HepG2 (cell line): Measurements from ENCODE around the gene KHK. TPM values are rescaled to one million over a fixed set of nuclear protein-coding genes. Genes with fewer than 3 reads are reported as not detected.

Source experiments
- CTCF ChIP-seq: sonication (generic); formaldehyde crosslinking; IDR thresholded peaks from 2 replicates; pipeline ENCODE4 v1.5.0; 2020; ENCODE audit warnings: mild to moderate bottlenecking, missing genetic modification reagents, moderate library complexity
- DZIP1 ChIP-seq: sonication (generic); formaldehyde crosslinking; IDR thresholded peaks from 2 replicates; pipeline ENCODE4 v1.5.0; 2020; ENCODE audit warnings: mild to moderate bottlenecking, missing genetic modification reagents
- FOXC1 ChIP-seq: sonication (generic); formaldehyde crosslinking; IDR thresholded peaks from 2 replicates; pipeline ENCODE4 v1.8.0; 2022; ENCODE audit warnings: mild to moderate bottlenecking, missing genetic modification reagents, borderline replicate concordance
- FOXP1 ChIP-seq, 2 experiments: fragments of 450-650 bp in 1 of 2; IDR thresholded peaks; 2 replicates each; pipeline ENCODE4 v1.6.1; 2017 to 2018; ENCODE audit warnings: antibody characterized with exemption in 1 of 2
- GMEB2 ChIP-seq: IDR thresholded peaks from 2 replicates; pipeline ENCODE4 v1.6.1; 2016; ENCODE audit warnings: missing biosample characterization, missing genetic modification reagents, low read depth
- GZF1 ChIP-seq: sonication (generic); formaldehyde crosslinking; IDR thresholded peaks from 2 replicates; pipeline ENCODE4 v1.5.1; 2020; ENCODE audit warnings: mild to moderate bottlenecking, missing genetic modification reagents
- KAT7 ChIP-seq: IDR thresholded peaks from 2 replicates; pipeline ENCODE4 v1.6.1; 2018; ENCODE audit warnings: borderline replicate concordance, missing compliant biosample characterization
- MLX ChIP-seq: IDR thresholded peaks from 2 replicates; pipeline ENCODE4 v1.6.1; 2016
- MXI1 ChIP-seq: IDR thresholded peaks from 3 replicates; pipeline ENCODE4 v1.6.1; 2012; ENCODE audit warnings: low read depth, low read length, inconsistent platforms, borderline replicate concordance
- NFKB2 ChIP-seq: sonication (generic); formaldehyde crosslinking; IDR thresholded peaks from 2 replicates; pipeline ENCODE4 v1.4.0; 2020; ENCODE audit warnings: missing genetic modification reagents, borderline replicate concordance
- SMYD3 ChIP-seq: sonication (generic); formaldehyde crosslinking; IDR thresholded peaks from 2 replicates; pipeline ENCODE4 v1.8.1; 2023; ENCODE audit warnings: mild to moderate bottlenecking, missing genetic modification reagents
- SOX5 ChIP-seq: IDR thresholded peaks from 2 replicates; pipeline ENCODE4 v1.6.1; 2016; ENCODE audit warnings: borderline replicate concordance
- THAP9 ChIP-seq: sonication (generic); formaldehyde crosslinking; IDR thresholded peaks from 2 replicates; pipeline ENCODE4; 2020; ENCODE audit warnings: missing genetic modification reagents, mild to moderate bottlenecking, borderline replicate concordance
- ZNF30 ChIP-seq: sonication (generic); formaldehyde crosslinking; IDR thresholded peaks from 2 replicates; pipeline ENCODE4 v1.5.0; 2020; ENCODE audit warnings: mild to moderate bottlenecking, missing genetic modification reagents
- ZNF33A ChIP-seq: sonication (generic); formaldehyde crosslinking; IDR thresholded peaks from 2 replicates; pipeline ENCODE4 v1.5.1; 2020; ENCODE audit warnings: missing genetic modification reagents, mild to moderate bottlenecking, moderate library complexity, borderline replicate concordance
- ZNF33B ChIP-seq: sonication (generic); formaldehyde crosslinking; IDR thresholded peaks from 2 replicates; pipeline ENCODE4 v1.5.1; 2020; ENCODE audit warnings: mild to moderate bottlenecking, missing genetic modification reagents
- ZNF660 ChIP-seq: sonication (generic); formaldehyde crosslinking; IDR thresholded peaks from 2 replicates; pipeline ENCODE4 v1.5.1; 2020; ENCODE audit warnings: mild to moderate bottlenecking, low read depth, missing genetic modification reagents, borderline replicate concordance
- ZNF75D ChIP-seq: sonication (generic); formaldehyde crosslinking; IDR thresholded peaks from 2 replicates; pipeline ENCODE4 v1.8.1; 2023; ENCODE audit warnings: missing genetic modification reagents, mild to moderate bottlenecking, borderline replicate concordance
- ZSCAN29 ChIP-seq: sonication (generic); formaldehyde crosslinking; conservative IDR thresholded peaks from 2 replicates; pipeline ENCODE4 v1.4.0; 2020; ENCODE audit warnings: mild to moderate bottlenecking, missing genetic modification reagents
- polyA plus RNA-seq, 8 experiments: library from polyadenylated mRNA; depleted of rRNA in 3 of 8; stranded (reverse) in 7 of 8; unstranded in 1 of 8; fragments of >200 nt; fragmentation: Illumina TruSeq in 4 of 8; extraction: Trizol in 4 of 8; gene quantifications; 2 replicates each; pipeline versions ENCODE4 v1.2.1 to v1.2.3, GENCODE V29; 2011 to 2016; ENCODE audit warnings: low read depth in 4 of 8, missing spikeins in 1 of 8, mixed read lengths in 1 of 8; ENCODE audit not compliant: insufficient read depth in 1 of 8
- total RNA-seq, 5 experiments: library from RNA; depleted of rRNA; stranded (reverse); fragments of >200 nt; fragmentation: Illumina TruSeq; extraction: Trizol; gene quantifications; 2 replicates each; pipeline ENCODE4 v1.2.3, GENCODE V29; 2016; ENCODE audit warnings: low read depth in 1 of 5

The KHK gene
- total and polyA plus RNA-seq, 2 of the 13 experiments (the other 11 are each of a cell fraction or from before 2014, with no cell fraction given), result 40.9 to 99.2 TPM

- no peak for TF ChIP-seq DZIP1 (CRISPR knock-in tag)
- no peak for TF ChIP-seq GZF1 (CRISPR knock-in tag)
- TF ChIP-seq THAP9 (CRISPR knock-in tag), result no peak
- TF ChIP-seq MLX (CRISPR knock-in tag), result no peak
- no peak for TF ChIP-seq ZNF75D (CRISPR knock-in tag)
- no peak for TF ChIP-seq FOXP1 (IDR thresholded peaks at IDR 0.05)
- TF ChIP-seq FOXP1 (CRISPR knock-in tag; IDR thresholded peaks at IDR 0.05), result no peak
- TF ChIP-seq ZNF33A (CRISPR knock-in tag), result no peak
- TF ChIP-seq ZSCAN29 (CRISPR knock-in tag), result no peak
- TF ChIP-seq ZNF30, result no peak
- TF ChIP-seq ZNF33B (CRISPR knock-in tag), result peak; percentile 71; the same call in 1 of the 2 replicates
- no peak; the same call in 1 of the 2 replicates for TF ChIP-seq NFKB2 (CRISPR knock-in tag)
- peak; percentile 33; the same call in 1 of the 2 replicates for TF ChIP-seq CTCF (CRISPR knock-in tag)
- 0 out of 2 replicates have a peak, but pooled peaks have one; percentile 53 for TF ChIP-seq KAT7 (CRISPR knock-in tag)
- TF ChIP-seq FOXC1 (CRISPR knock-in tag), result peak; percentile 72; the same call in 1 of the 2 replicates
- 0 out of 2 replicates have a peak, but pooled peaks have one; percentile 39 for TF ChIP-seq ZNF660 (CRISPR knock-in tag)
- no peak for TF ChIP-seq SMYD3 (CRISPR knock-in tag)
- TF ChIP-seq SOX5, result no peak
- no peak for TF ChIP-seq GMEB2
- peak; percentile 62; the same call in 1 of the 3 replicates for TF ChIP-seq MXI1
These were observed 32.2 kb downstream of the KHK start, which contains the start of gene CGREF1 (continued) for GRCh38 chr2:27118525-27119329.
